ENCODE results near the gene PCDH15. TPM values are rescaled to one million over a fixed set of nuclear protein-coding genes. Genes with fewer than 3 reads are reported as not detected.

The PCDH15 gene
- total and polyA plus RNA-seq, 9 of the 15 experiments (the other 6 are each of a cell fraction or from before 2014, with no cell fraction given), result not detected

- no peaks in the 10 kb centered on the region for H3K79me2 ChIP-seq (ENCODE audit: control insufficient read depth, insufficient read depth, low read length)
- no peak overlapping the region for H3K4me3 ChIP-seq
- no peaks in the 10 kb centered on the region for H3K27me3 ChIP-seq (ENCODE audit: control insufficient read depth in 2 of 2, insufficient read depth in 2 of 2, low read length in 2 of 2)
- in situ Hi-C loops (cut with MboI), result no loop called here
- H3K9me1 ChIP-seq (ENCODE audit: control insufficient read depth, insufficient read depth, low read length), result no peaks in the 10 kb centered on the region
- no peaks in the 10 kb centered on the region for H3K36me3 ChIP-seq (ENCODE audit: control insufficient read depth, insufficient read depth, low read length)
- ATAC-seq, result no peak
- H3K4me1 ChIP-seq (replicated peaks in 1 of 2; ENCODE audit: control insufficient read depth in 2 of 2, insufficient read depth in 2 of 2, low read length in 2 of 2), result no peaks in the 10 kb centered on the region
- FAIRE-seq, result no peak
- TF ChIP-seq ZNF121 (CRISPR knock-in tag; conservative IDR thresholded peaks at IDR 0.05) (no peak), EP400 (IDR thresholded peaks at IDR 0.05) (no peak), SMAD3 (CRISPR knock-in tag; conservative IDR thresholded peaks at IDR 0.05) (no peak), ZNF830 (CRISPR knock-in tag; IDR thresholded peaks at IDR 0.05) (no peak)
- H3K27ac ChIP-seq (ENCODE audit: extremely low read depth, low read depth, low read length), result no peak overlapping the region
- WGBS (ENCODE audit: insufficient coverage, low coverage, missing lambda C conversion rate), result 10% methylated on average over 2 of the region's 2 CpGs
- intact Hi-C loops (cut with micrococcal nuclease), result no loop called here
- H4K20me1 ChIP-seq (replicated peaks; ENCODE audit: control insufficient read depth, insufficient read depth, low read length), result no peaks in the 10 kb centered on the region
- DNase-seq (ENCODE audit: extremely low read depth in 1 of 4, low spot score in 3 of 4), result no peak
- H3K9ac ChIP-seq (ENCODE audit: insufficient read depth in 1 of 2, low read depth in 2 of 2, low read length in 2 of 2), result no peak overlapping the region
- no peak overlapping the region for H3K4me2 ChIP-seq (ENCODE audit: insufficient read depth, low read length)
- ChIA-PET CTCF (ENCODE audit: low intra/inter-chr PET ratio) (no interaction called here), POLR2A (no interaction called here)
- H3K9me3 ChIP-seq (replicated peaks; ENCODE audit: control insufficient read depth, insufficient read depth, low read depth, low read length), result no peaks in the 10 kb centered on the region; the same call in 1 of the 2 replicates
- no peak overlapping the region for H2AFZ ChIP-seq (ENCODE audit: low read depth, low read length)
- no TSS peak for BruUV-seq (replicated peaks)
These were observed 541.9 kb downstream of the PCDH15 start for GRCh38 chr10:54259104-54259503.

GRCh38 chr10:54234832-54235231 is 566.2 kb downstream of the PCDH15 start:
- no TSS peak for BruUV-seq (replicated peaks)
- POLR2A ChIA-PET, result no interaction called here
- CTCF ChIA-PET (ENCODE audit: low intra/inter-chr PET ratio), result no interaction called here
- FAIRE-seq (no peak), ATAC-seq (no peak), DNase-seq (ENCODE audit: extremely low read depth in 1 of 4, low spot score in 3 of 4) (no peak)
- Histone ChIP-seq H3K36me3 (ENCODE audit: control insufficient read depth, insufficient read depth, low read length) (no peaks in the 10 kb centered on the region), H3K9ac (ENCODE audit: insufficient read depth in 1 of 2, low read depth in 2 of 2, low read length in 2 of 2) (no peak overlapping the region), H3K4me3 (no peak overlapping the region), H3K9me1 (ENCODE audit: control insufficient read depth, insufficient read depth, low read length) (no peaks in the 10 kb centered on the region), H3K27me3 (ENCODE audit: control insufficient read depth in 2 of 2, insufficient read depth in 2 of 2, low read length in 2 of 2) (no peaks in the 10 kb centered on the region), H3K9me3 (replicated peaks; ENCODE audit: control insufficient read depth, insufficient read depth, low read depth, low read length) (peaks cover 3% of the 10 kb centered on the region; the same call in 1 of the 2 replicates), H3K4me2 (ENCODE audit: insufficient read depth, low read length) (no peak overlapping the region), H4K20me1 (replicated peaks; ENCODE audit: control insufficient read depth, insufficient read depth, low read length) (no peaks in the 10 kb centered on the region), H2AFZ (ENCODE audit: low read depth, low read length) (no peak overlapping the region), H3K27ac (ENCODE audit: extremely low read depth, low read depth, low read length) (no peak overlapping the region), H3K79me2 (ENCODE audit: control insufficient read depth, insufficient read depth, low read length) (no peaks in the 10 kb centered on the region), H3K4me1 (replicated peaks in 1 of 2; ENCODE audit: control insufficient read depth in 2 of 2, insufficient read depth in 2 of 2, low read length in 2 of 2) (no peaks in the 10 kb centered on the region)
- WGBS (ENCODE audit: insufficient coverage, low coverage, missing lambda C conversion rate), result 2% methylated on average over 4 of the region's 4 CpGs
- in situ Hi-C loops (cut with MboI), result no loop called here
- intact Hi-C loops (cut with micrococcal nuclease), result no loop called here
- no peak for TF ChIP-seq SREBF2 (CRISPR knock-in tag; IDR thresholded peaks at IDR 0.05)
- no peak for TF ChIP-seq FIP1L1 (IDR thresholded peaks at IDR 0.05; ENCODE audit: low read depth, low read length, poor library complexity, severe bottlenecking)
- TF ChIP-seq KAT2B (IDR thresholded peaks at IDR 0.05; ENCODE audit: low read depth, low read length), result no peak
- no peak for TF ChIP-seq NFIC (IDR thresholded peaks at IDR 0.05)
- no peak for TF ChIP-seq E2F5 (CRISPR knock-in tag; IDR thresholded peaks at IDR 0.05)
- TF ChIP-seq HNRNPLL (IDR thresholded peaks at IDR 0.05; ENCODE audit: low read depth, low read length, poor library complexity, severe bottlenecking), result no peak
- TF ChIP-seq DACH1 (IDR thresholded peaks at IDR 0.05; ENCODE audit: partially characterized antibody), result no peak

All from K562 (cell line).